Endothelial cell (in vitro differentiated cells): Measurements from ENCODE around the gene ATP6V0B. TPM values are rescaled to one million over a fixed set of nuclear protein-coding genes. Genes with fewer than 3 reads are reported as not detected.

Source experiments
- DNase-seq: peaks from one replicate; pipeline ENCODE4 v3.0.0; 2021; ENCODE audit warnings: low spot score
- H3K27ac Mint-ChIP-seq: one replicate; pipeline ENCODE4 v1.8.0; 2021; ENCODE audit warnings: mixed read lengths, inconsistent platforms; ENCODE audit not compliant: unreplicated experiment
- H3K27me3 Mint-ChIP-seq: one replicate; pipeline ENCODE4 v1.8.0; 2021; ENCODE audit warnings: mild to moderate bottlenecking, moderate library complexity, mixed read lengths, inconsistent platforms; ENCODE audit not compliant: unreplicated experiment
- H3K36me3 Mint-ChIP-seq: one replicate; pipeline ENCODE4 v1.8.0; 2021; ENCODE audit warnings: mild to moderate bottlenecking, low read depth, mixed read lengths, inconsistent platforms; ENCODE audit not compliant: unreplicated experiment
- H3K4me1 Mint-ChIP-seq: one replicate; pipeline ENCODE4 v1.8.0; 2021; ENCODE audit warnings: mild to moderate bottlenecking, mixed read lengths, inconsistent platforms; ENCODE audit not compliant: unreplicated experiment
- H3K4me3 Mint-ChIP-seq: one replicate; pipeline ENCODE4 v1.8.0; 2021; ENCODE audit warnings: mild to moderate bottlenecking, mixed read lengths, inconsistent platforms; ENCODE audit not compliant: unreplicated experiment
- H3K9me3 Mint-ChIP-seq: one replicate; pipeline ENCODE4 v1.8.0; 2021; ENCODE audit warnings: mixed read lengths, inconsistent platforms; ENCODE audit not compliant: unreplicated experiment
- CTCF ChIP-seq: fragments of 200-600 bp; sonication (generic); IDR thresholded peaks from one replicate; pipeline ENCODE4 v1.5.0; 2021; ENCODE audit warnings: antibody characterized with exemption; ENCODE audit not compliant: unreplicated experiment
- total RNA-seq: library from RNA; stranded (reverse); fragmentation: NEBNext Ultra II Directional; extraction: Animal tissue kit (Norgen Biotek cat#: 25700); gene quantifications from one replicate; pipeline ENCODE4 v1.2.1, GENCODE V29; 2021; ENCODE audit not compliant: unreplicated experiment

Gene ATP6V0B
- total RNA-seq, 1 donor from 2014 or later = 94.5 TPM

- DNase-seq = no peak
- Mint-ChIP-seq H3K27ac (no peak overlapping the region), H3K4me1 (peaks cover 7% of the 10 kb centered on the region)
These were observed 23.5 kb upstream of the ATP6V0B start for GRCh38 chr1:43951021-43951985.

GRCh38 chr1:43952731-43953346 is 21.9 kb upstream of the ATP6V0B start:
- Mint-ChIP-seq H3K9me3 (no peaks in the 10 kb centered on the region), H3K4me3 (no peak overlapping the region), H3K27ac (no peak overlapping the region), H3K27me3 (peaks cover 3% of the 10 kb centered on the region), H3K36me3 (peaks cover 12% of the 10 kb centered on the region), H3K4me1 (peaks cover 3% of the 10 kb centered on the region)
- DNase-seq = no peak
- TF ChIP-seq CTCF = no peak

More at GRCh38 chr1:43951021-43951985, 23.5 kb upstream of the ATP6V0B start:
- Mint-ChIP-seq H3K4me3 (no peak overlapping the region), H3K9me3 (no peaks in the 10 kb centered on the region), H3K27me3 (peaks cover 5% of the 10 kb centered on the region), H3K36me3 (peaks cover 5% of the 10 kb centered on the region)
- TF ChIP-seq CTCF = no peak

- Mint-ChIP-seq H3K36me3 (peaks cover 17% of the 10 kb centered on the region), H3K27me3 (peaks cover 2% of the 10 kb centered on the region), H3K4me3 (no peak overlapping the region), H3K27ac (no peak overlapping the region), H3K9me3 (no peaks in the 10 kb centered on the region), H3K4me1 (peaks cover 3% of the 10 kb centered on the region)
- no peak for DNase-seq
- no peak for TF ChIP-seq CTCF
These were observed 21.4 kb upstream of the ATP6V0B start for GRCh38 chr1:43953361-43953760.

- no peak for TF ChIP-seq CTCF
- H3K9me3 Mint-ChIP-seq = no peaks in the 10 kb centered on the region
- H3K36me3 Mint-ChIP-seq = peaks cover 22% of the 10 kb centered on the region
- H3K27ac Mint-ChIP-seq = no peak overlapping the region
- H3K27me3 Mint-ChIP-seq = peaks cover 2% of the 10 kb centered on the region
- no peak overlapping the region for H3K4me3 Mint-ChIP-seq
- H3K4me1 Mint-ChIP-seq = peaks cover 3% of the 10 kb centered on the region
- DNase-seq = no peak
These were observed 20.7 kb upstream of the ATP6V0B start for GRCh38 chr1:43954036-43954435.

GRCh38 chr1:43956234-43956633 is 18.5 kb upstream of the ATP6V0B start:
- Mint-ChIP-seq H3K4me3 (no peak overlapping the region), H3K4me1 (peaks cover 3% of the 10 kb centered on the region), H3K27ac (no peak overlapping the region), H3K27me3 (peaks cover 2% of the 10 kb centered on the region), H3K36me3 (peaks cover 26% of the 10 kb centered on the region), H3K9me3 (no peaks in the 10 kb centered on the region)
- no peak for TF ChIP-seq CTCF
- no peak for DNase-seq
